Smooth muscle cell (in vitro differentiated cells): Measurements from ENCODE around the gene MYBL2. TPM values are rescaled to one million over a fixed set of nuclear protein-coding genes. Genes with fewer than 3 reads are reported as not detected.

Experiments used
- DNase-seq: peaks from one replicate; lab custom pipeline; 2025; ENCODE audit not compliant: unreplicated experiment; lab: John Stamatoyannopoulos, UW
- H2AFZ ChIP-seq: fragments of 200-600 bp; sonication (generic); 2 replicates; pipeline ENCODE4 v1.6.0; 2016; ENCODE audit warnings: antibody characterized with exemption, low read depth, mild to moderate bottlenecking
- H3F3A ChIP-seq: fragments of 200-600 bp; sonication (generic); 2 replicates; pipeline ENCODE4 v1.6.0; 2017; ENCODE audit warnings: antibody characterized with exemption, low read depth
- H3K27ac ChIP-seq: fragments of 200-600 bp; sonication (generic); 2 replicates; pipeline ENCODE4 v1.5.1; 2016; ENCODE audit warnings: low read depth, mild to moderate bottlenecking
- H3K27me3 ChIP-seq: fragments of 200-600 bp; sonication (generic); 2 replicates; pipeline ENCODE4 v1.6.1; 2016; ENCODE audit warnings: low read depth, mild to moderate bottlenecking
- H3K36me3 ChIP-seq: fragments of 200-600 bp; sonication (generic); 2 replicates; pipeline ENCODE4 v1.5.1; 2016; ENCODE audit warnings: low read depth
- H3K4me1 ChIP-seq: fragments of 200-600 bp; sonication (generic); 2 replicates; pipeline ENCODE4 v1.5.1; 2016; ENCODE audit warnings: low read depth
- H3K4me2 ChIP-seq: fragments of 200-600 bp; sonication (generic); 2 replicates; pipeline ENCODE4 v1.6.0; 2016; ENCODE audit warnings: mild to moderate bottlenecking
- H3K4me3 ChIP-seq: fragments of 200-600 bp; sonication (generic); 2 replicates; pipeline ENCODE4 v1.5.1; 2016; ENCODE audit warnings: mild to moderate bottlenecking
- H3K79me2 ChIP-seq: fragments of 200-600 bp; sonication (generic); 2 replicates; pipeline ENCODE4 v1.6.0; 2016; ENCODE audit warnings: low read depth, mild to moderate bottlenecking
- H3K9ac ChIP-seq: fragments of 200-600 bp; sonication (generic); 2 replicates; pipeline ENCODE4 v1.6.0; 2016; ENCODE audit warnings: low read depth
- H3K9me3 ChIP-seq: fragments of 200-600 bp; sonication (generic); replicated peaks from 2 replicates; pipeline ENCODE4 v1.5.1; 2016; ENCODE audit warnings: low read depth
- H4K20me1 ChIP-seq: fragments of 200-600 bp; sonication (generic); 2 replicates; pipeline ENCODE4 v1.6.0; 2016; ENCODE audit warnings: low read depth
- CTCF ChIP-seq: fragments of 200-600 bp; sonication (generic); IDR thresholded peaks from 2 replicates; pipeline ENCODE4 v1.5.1; 2017; ENCODE audit warnings: borderline replicate concordance, mild to moderate bottlenecking, antibody characterized with exemption; ENCODE audit not compliant: insufficient read depth, poor library complexity, severe bottlenecking
- WGBS: methylation state at CpG from one replicate; pipeline ENCODE4 v1.1.7; 2016; ENCODE audit warnings: low lambda C conversion rate; 5-methylcytosine and 5-hydroxymethylcytosine counted together
- polyA plus RNA-seq: library from polyadenylated mRNA; unstranded; fragments of >200 nt; fragmentation: Nextera tagmentation; extraction: Ambion mirVana; gene quantifications from 2 replicates; pipeline ENCODE4 v1.2.1, GENCODE V29; 2016
- total RNA-seq: library from RNA; depleted of rRNA; stranded (reverse); fragments of >200 nt; gene quantifications from 2 replicates; pipeline ENCODE4 v1.2.3, GENCODE V29; 2014

Gene MYBL2
- total and polyA plus RNA-seq, 2 experiments from 2014 or later = 8.6 to 26.2 TPM

DNA sequence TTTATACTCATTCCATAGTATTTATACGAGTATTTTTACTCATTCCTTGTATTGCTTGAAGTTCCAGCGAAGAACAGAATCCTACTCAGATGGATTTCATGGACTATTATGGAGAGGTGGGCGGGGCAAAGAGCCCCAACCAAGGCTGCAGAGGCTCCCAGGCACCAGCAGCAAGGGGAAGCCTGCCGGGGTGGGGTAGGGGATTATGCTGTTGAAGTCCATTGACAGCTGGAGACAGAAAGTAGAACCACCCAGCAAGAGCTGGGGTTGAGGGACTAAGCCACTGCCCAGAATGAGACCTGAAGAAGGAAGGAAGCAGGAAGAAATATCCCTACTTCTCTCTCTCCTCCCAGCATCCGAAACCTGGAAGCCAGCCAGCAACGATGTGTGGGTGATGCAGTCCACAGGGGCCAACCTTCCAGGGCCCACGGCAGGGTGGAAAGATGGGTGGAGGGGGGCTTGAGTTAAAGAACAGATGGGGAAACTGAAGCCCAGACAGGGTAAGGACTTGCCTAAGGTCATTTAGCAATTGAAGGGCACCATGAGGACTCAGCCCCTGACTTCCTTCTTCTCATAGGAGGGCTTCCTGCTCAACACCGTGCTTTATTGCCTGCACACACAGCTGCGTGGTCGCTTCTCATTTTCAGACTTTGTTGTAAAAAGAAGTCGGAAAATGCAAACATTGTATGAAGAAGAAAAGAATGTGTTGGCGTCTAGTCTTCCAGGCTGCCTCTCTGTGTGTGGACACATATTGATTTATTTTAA, 78.2 kb downstream of the MYBL2 start:
- no peak overlapping the region for H3K4me2 ChIP-seq
- H2AFZ ChIP-seq = no peak overlapping the region
- DNase-seq = no peak
- no peaks in the 10 kb centered on the region for H3F3A ChIP-seq
- H3K4me3 ChIP-seq = no peak overlapping the region
- H3K27me3 ChIP-seq = peaks cover 6% of the 10 kb centered on the region
- WGBS = 82% methylated on average over 12 of the region's 12 CpGs
- no peak overlapping the region for H3K9ac ChIP-seq
- H3K79me2 ChIP-seq = no peaks in the 10 kb centered on the region
- H3K9me3 ChIP-seq = no peaks in the 10 kb centered on the region
- no peak for TF ChIP-seq CTCF
- H3K27ac ChIP-seq = no peak overlapping the region
- H3K36me3 ChIP-seq = no peaks in the 10 kb centered on the region
- H4K20me1 ChIP-seq = no peaks in the 10 kb centered on the region
- no peaks in the 10 kb centered on the region for H3K4me1 ChIP-seq

DNA sequence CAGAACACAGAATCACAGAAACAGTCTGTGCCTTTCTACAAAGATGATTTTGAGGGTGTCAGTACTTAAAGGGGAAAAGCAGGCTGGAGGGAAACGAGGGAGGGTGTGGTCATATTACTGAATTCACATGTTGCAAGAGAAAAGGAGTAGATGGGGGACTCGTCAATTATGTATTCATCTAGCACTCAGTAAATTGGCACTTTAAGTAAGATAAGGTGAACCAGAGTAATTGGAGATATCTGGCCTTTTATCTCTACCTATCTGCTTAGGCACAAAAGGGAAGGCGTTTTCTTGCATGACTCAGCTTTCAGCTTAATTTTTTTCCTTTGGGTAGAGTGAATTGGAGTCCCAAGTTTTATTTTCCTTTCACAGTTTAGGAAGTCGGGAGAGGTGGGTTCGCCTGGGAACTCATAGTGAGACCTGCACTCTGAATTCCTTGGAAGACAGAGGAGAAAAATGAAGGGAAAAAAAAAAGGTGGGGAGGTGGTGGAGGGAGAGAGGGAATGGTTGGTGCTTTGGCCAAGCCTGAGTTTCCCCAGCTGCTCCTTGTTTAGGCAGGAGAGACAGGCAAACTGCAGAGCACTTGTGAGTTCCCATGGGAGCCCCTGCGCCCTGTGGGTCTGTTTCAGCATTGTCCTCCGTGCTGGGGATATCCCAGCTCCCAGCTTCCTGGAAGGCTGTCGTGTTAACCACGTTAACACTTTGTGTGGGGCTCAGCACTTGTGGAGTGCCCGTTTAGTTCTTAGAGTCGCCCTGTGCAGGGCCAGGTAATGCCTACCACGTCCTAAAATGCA, 79.6 kb downstream of the MYBL2 start:
- Histone ChIP-seq H3F3A (no peaks in the 10 kb centered on the region), H4K20me1 (no peaks in the 10 kb centered on the region), H3K79me2 (no peaks in the 10 kb centered on the region), H3K4me1 (no peaks in the 10 kb centered on the region), H3K4me2 (no peak overlapping the region), H2AFZ (no peak overlapping the region), H3K27me3 (peaks cover 6% of the 10 kb centered on the region), H3K9ac (no peak overlapping the region), H3K9me3 (no peaks in the 10 kb centered on the region), H3K4me3 (no peak overlapping the region), H3K27ac (no peak overlapping the region), H3K36me3 (no peaks in the 10 kb centered on the region)
- no peak for TF ChIP-seq CTCF
- no peak for DNase-seq
- 53% methylated on average over 12 of the region's 12 CpGs for WGBS

- H3K79me2 ChIP-seq = no peaks in the 10 kb centered on the region
- H3K27me3 ChIP-seq = peaks cover under 1% of the 10 kb centered on the region
- no peaks in the 10 kb centered on the region for H3K36me3 ChIP-seq
- no peak for TF ChIP-seq CTCF
- no peak for DNase-seq
- H3K27ac ChIP-seq = no peak overlapping the region
- no peaks in the 10 kb centered on the region for H3F3A ChIP-seq
- H3K4me1 ChIP-seq = no peaks in the 10 kb centered on the region
- H3K4me2 ChIP-seq = no peak overlapping the region
- H3K9ac ChIP-seq = no peak overlapping the region
- no peak overlapping the region for H3K4me3 ChIP-seq
- H4K20me1 ChIP-seq = no peaks in the 10 kb centered on the region
- H2AFZ ChIP-seq = no peak overlapping the region
- 92% methylated on average over 1 of the region's 1 CpG for WGBS
- H3K9me3 ChIP-seq = no peaks in the 10 kb centered on the region
Measured at GRCh38 chr20:43748274-43748673, 81.4 kb downstream of the MYBL2 start.
